GM12878 (cell line): ENCODE measurements around the gene STAT5A. TPM values are rescaled to one million over a fixed set of nuclear protein-coding genes. Genes with fewer than 3 reads are reported as not detected.

Experiments used
- ATAC-seq: fragments of 200-7000 bp; cut with Tn5 transposase; 3 replicates; pipeline ENCODE4 v1.9.1; 2020; ENCODE audit warnings: mild to moderate bottlenecking, moderate library complexity
- BruUV-seq: library from RNA; stranded (reverse); fragments of 400-500 nt; replicated peaks from 2 replicates; lab custom pipeline; 2021; lab: Mats Ljungman, UMichigan
- CTCF ChIA-PET: fragments of 300-600 bp; sonication (Branson Sonifier 250); formaldehyde crosslinking; extraction: SDS; loops from one replicate; lab custom pipeline; 2021; ENCODE audit warnings: inconsistent platforms; lab: Yijun Ruan, JAX
- POLR2A ChIA-PET: fragments of 350-600 bp; formaldehyde crosslinking; extraction: SDS; loops from one replicate; lab custom pipeline; 2021; ENCODE audit warnings: inconsistent platforms; lab: Charles Lee
- RAD21 ChIA-PET: fragments of 300-600 bp; sonication (Branson Sonifier 250); formaldehyde crosslinking; loops from one replicate; lab custom pipeline; 2023; ENCODE audit warnings: antibody characterized with exemption; ENCODE audit not compliant: unreplicated experiment; lab: Charles Lee
- SMC1A ChIA-PET: fragments of 300-600 bp; sonication (Branson Sonifier 250); formaldehyde crosslinking; loops from one replicate; lab custom pipeline; 2023; ENCODE audit not compliant: unreplicated experiment, uncharacterized antibody; lab: Charles Lee
- DNase-seq: peaks from one replicate; pipeline ENCODE4 v3.0.0-alpha.2; 2011; ENCODE audit warnings: low read depth, low spot score
- FAIRE-seq: peaks from 3 replicates; lab custom pipeline; 2011; peaks lifted over from hg19 to GRCh38; lab: Jason Lieb, UNC
- H2AFZ ChIP-seq: 2 replicates; pipeline ENCODE4 v1.6.0; 2011; ENCODE audit warnings: low read depth, low read length, control low read depth; ENCODE audit not compliant: control insufficient read depth
- H3K27ac ChIP-seq: 2 replicates; pipeline ENCODE4 v1.5.1; 2011; ENCODE audit warnings: control low read depth; ENCODE audit not compliant: control insufficient read depth, insufficient read depth
- H3K27me3 ChIP-seq, 2 experiments: replicated peaks in 1 of 2; 2 replicates each; pipeline versions ENCODE4 v1.6.0 to v1.6.1; 2011; ENCODE audit warnings: low read length in 1 of 2; ENCODE audit not compliant: control insufficient read depth in 2 of 2, insufficient read depth in 2 of 2
- H3K36me3 ChIP-seq, 2 experiments: 2 replicates each; pipeline ENCODE4 v1.5.1; 2011; ENCODE audit warnings: low read length in 1 of 2; ENCODE audit not compliant: control insufficient read depth in 2 of 2, insufficient read depth in 2 of 2
- H3K4me1 ChIP-seq: 2 replicates; pipeline ENCODE4 v1.6.1; 2011; ENCODE audit warnings: mild to moderate bottlenecking, low read length, moderate library complexity, mixed read lengths; ENCODE audit not compliant: control insufficient read depth, insufficient read depth
- H3K4me2 ChIP-seq: 2 replicates; pipeline ENCODE4 v1.6.0; 2011; ENCODE audit warnings: control low read depth; ENCODE audit not compliant: control insufficient read depth, insufficient read depth
- H3K4me3 ChIP-seq: fragments of 200-600 bp; sonication (generic); 2 replicates; pipeline ENCODE4 v1.5.1; 2016
- H3K79me2 ChIP-seq: 2 replicates; pipeline ENCODE4 v1.6.0; 2011; ENCODE audit warnings: low read length; ENCODE audit not compliant: control insufficient read depth, insufficient read depth
- H3K9ac ChIP-seq: 2 replicates; pipeline ENCODE4 v1.8.0; 2011; ENCODE audit warnings: low read length, control low read depth, mixed read lengths; ENCODE audit not compliant: control insufficient read depth, insufficient read depth
- H3K9me3 ChIP-seq: replicated peaks from 3 replicates; pipeline ENCODE4 v1.5.1; 2011; ENCODE audit warnings: mild to moderate bottlenecking, low read length; ENCODE audit not compliant: control insufficient read depth, insufficient read depth
- H4K20me1 ChIP-seq: 2 replicates; pipeline ENCODE4 v1.6.0; 2011; ENCODE audit not compliant: control insufficient read depth, insufficient read depth
- BCL11A ChIP-seq: IDR thresholded peaks from 2 replicates; pipeline ENCODE4 v1.6.1; 2011; ENCODE audit warnings: low read depth, low read length
- CBX3 ChIP-seq: fragments of 200-600 bp; sonication (generic); IDR thresholded peaks from 2 replicates; pipeline ENCODE4 v1.6.1; 2016; ENCODE audit warnings: low read depth, borderline replicate concordance
- CEBPB ChIP-seq, 2 experiments: fragments of 150-350 bp in 1 of 2; IDR thresholded peaks; 2 replicates each; pipeline ENCODE4 v1.6.1; 2012 to 2014; ENCODE audit warnings: low read depth in 2 of 2, low read length in 2 of 2, borderline replicate concordance in 1 of 2, inconsistent platforms in 1 of 2
- CHD4 ChIP-seq: fragments of 200-600 bp; sonication (generic); IDR thresholded peaks from 2 replicates; pipeline ENCODE4 v1.6.1; 2016; ENCODE audit warnings: mild to moderate bottlenecking
- CREB1 ChIP-seq: IDR thresholded peaks from 2 replicates; pipeline ENCODE4 v1.6.1; 2012; ENCODE audit warnings: low read depth, mild to moderate bottlenecking, inconsistent platforms
- FOXM1 ChIP-seq: IDR thresholded peaks from 2 replicates; pipeline ENCODE4 v1.6.1; 2012; ENCODE audit warnings: low read depth, mild to moderate bottlenecking, inconsistent platforms, low read length, moderate library complexity
- KDM1A ChIP-seq: fragments of 200-600 bp; sonication (generic); IDR thresholded peaks from 2 replicates; pipeline ENCODE4 v1.6.1; 2016; ENCODE audit warnings: borderline replicate concordance
- MEF2A ChIP-seq: IDR thresholded peaks from 2 replicates; pipeline ENCODE4 v1.6.1; 2011; ENCODE audit warnings: low read depth, mild to moderate bottlenecking, low read length, moderate library complexity; ENCODE audit not compliant: insufficient read depth
- NRF1 ChIP-seq: conservative IDR thresholded peaks from 2 replicates; pipeline ENCODE4 v1.6.1; 2011; ENCODE audit warnings: mild to moderate bottlenecking, low read depth, low read length, improper control_type of control experiment
- POU2F2 ChIP-seq: IDR thresholded peaks from 3 replicates; pipeline ENCODE4 v1.6.1; 2011; ENCODE audit warnings: low read depth, mild to moderate bottlenecking, low read length, borderline replicate concordance
- RAD21 ChIP-seq: IDR thresholded peaks from 2 replicates; pipeline ENCODE4 v1.6.1; 2011; ENCODE audit warnings: mild to moderate bottlenecking, low read depth, low read length, moderate library complexity; ENCODE audit not compliant: insufficient read depth
- RELA ChIP-seq: fragments of 450-650 bp; IDR thresholded peaks from 2 replicates; pipeline ENCODE4 v1.8.0; 2014; ENCODE audit warnings: borderline replicate concordance; ENCODE audit not compliant: partially characterized antibody
- SP1 ChIP-seq: IDR thresholded peaks from one replicate; pipeline ENCODE4 v1.6.1; 2011; ENCODE audit warnings: low read depth, low read length
- SRF ChIP-seq, 2 experiments: IDR thresholded peaks; 2 replicates each; pipeline ENCODE4 v1.6.1; 2011; ENCODE audit warnings: low read depth in 2 of 2, low read length in 2 of 2, mild to moderate bottlenecking in 1 of 2, moderate library complexity in 1 of 2
- STAT3 ChIP-seq: IDR thresholded peaks from 2 replicates; pipeline ENCODE4 v1.6.1; 2011; ENCODE audit warnings: low read depth, low read length, improper control_type of control experiment
- TAF1 ChIP-seq: IDR thresholded peaks from 2 replicates; pipeline ENCODE4 v1.6.1; 2011; ENCODE audit warnings: mild to moderate bottlenecking, low read depth, low read length, borderline replicate concordance
- TARDBP ChIP-seq: IDR thresholded peaks from 2 replicates; pipeline ENCODE4 v1.6.1; 2016; ENCODE audit warnings: borderline replicate concordance
- ZNF24 ChIP-seq: fragments of 450-650 bp; IDR thresholded peaks from 2 replicates; pipeline ENCODE4 v1.6.1; 2017; ENCODE audit warnings: antibody characterized with exemption, mild to moderate bottlenecking
- WGBS: methylation state at CpG from one replicate; pipeline ENCODE4 v1.1.6; 2016; ENCODE audit warnings: low lambda C conversion rate; ENCODE audit not compliant: insufficient replicate concordance, insufficient coverage; ENCODE audit errors: missing lambda C conversion rate; 5-methylcytosine and 5-hydroxymethylcytosine counted together
- in situ Hi-C: fragments of 300-500 bp; cut with MboI; formaldehyde crosslinking; loops from 9 replicates; pipeline ENCODE4 v1.14.3; 2018; ENCODE audit warnings: mixed read lengths
- intact Hi-C: fragments of 100-400 bp; cut with micrococcal nuclease; formaldehyde crosslinking; loops from one replicate; pipeline ENCODE4 v1.14.2; 2022; ENCODE audit not compliant: unreplicated experiment
- polyA plus RNA-seq, 11 experiments: library from polyadenylated mRNA; depleted of rRNA in 4 of 11; unstranded in 6 of 11; stranded (reverse) in 5 of 11; fragments of >200 nt; fragmentation: Nextera tagmentation in 4 of 11; fragmentation: Illumina TruSeq in 1 of 11; extraction: Ambion mirVana in 4 of 11; extraction: Trizol in 1 of 11; gene quantifications; 1 replicate in 1 of 11; 2 replicates in 10 of 11; pipeline versions ENCODE4 v1.2.1 to v1.2.3, GENCODE V29; 2011 to 2016; ENCODE audit warnings: inconsistent platforms in 2 of 11, missing spikeins in 2 of 11, low read depth in 1 of 11
- total RNA-seq, 4 experiments: library from RNA; depleted of rRNA in 3 of 4; stranded (reverse); fragments of >200 nt in 3 of 4; fragmentation: Illumina TruSeq in 1 of 4; extraction: Trizol in 1 of 4; gene quantifications; 2 replicates each; pipeline versions ENCODE4 v1.2.1 to v1.2.3, GENCODE V29; 2013 to 2021
- TF ChIP-seq, protein P1 (sequence below): fragments of 450-650 bp; IDR thresholded peaks from 2 replicates; pipeline ENCODE4 v1.6.1; 2014; ENCODE audit warnings: mild to moderate bottlenecking
- TF ChIP-seq, protein P2 (sequence below): IDR thresholded peaks from 2 replicates; pipeline ENCODE4 v1.6.1; 2012; ENCODE audit warnings: mild to moderate bottlenecking, low read depth, low read length

Gene STAT5A
- total and polyA plus RNA-seq, 10 of the 15 experiments (the other 5 are each of a cell fraction or from before 2014, with no cell fraction given) = 14.8 to 86.4 (median 41.5) TPM

- WGBS = 2% methylated on average over 13 of the region's 13 CpGs
- H4K20me1 ChIP-seq = no peaks in the 10 kb centered on the region
- H3K79me2 ChIP-seq = peaks cover 27% of the 10 kb centered on the region
- ChIA-PET SMC1A (interaction anchor here (0.6 to 3.6 kb wide), 14 partner anchors 11 to 208 kb away, joined by 3 to 36 read pairs (median 4); partner anchors contain the start of genes STAT3 and STAT5A), RAD21 (interaction anchor here (0.6 to 3.7 kb wide), 9 partner anchors 21 to 570 kb away, joined by 3 to 15 read pairs (median 5); partner anchors contain the start of gene STAT5A), CTCF (interaction anchor here (0.6 to 6.4 kb wide), 14 partner anchors 17 to 300 kb away, joined by 3 to 50 read pairs (median 4); partner anchors contain the start of gene GHDC), POLR2A (interaction anchor here (0.6 to 2.2 kb wide), 15 partner anchors 12 to 286 kb away, joined by 3 to 9 read pairs (median 4); partner anchors contain the start of genes GHDC and STAT3)
- no peaks in the 10 kb centered on the region for H3K27me3 ChIP-seq
- intact Hi-C loops = no loop called here
- DNase-seq = peak; percentile 68
- H3K9ac ChIP-seq = peak overlapping the region; percentile 79
- peak overlapping the region; percentile 92 for H2AFZ ChIP-seq
- H3K9me3 ChIP-seq = no peaks in the 10 kb centered on the region
- H3K27ac ChIP-seq = peak overlapping the region; percentile 88
- ATAC-seq = peak; percentile 99
- H3K4me1 ChIP-seq = peaks cover 27% of the 10 kb centered on the region
- FAIRE-seq = peak; percentile 95
- no peaks in the 10 kb centered on the region for H3K36me3 ChIP-seq
- H3K4me3 ChIP-seq = peak overlapping the region; percentile 70
- in situ Hi-C loops = no loop called here
- H3K4me2 ChIP-seq = peak overlapping the region; percentile 99
- BruUV-seq = TSS peak; percentile 55
- TF ChIP-seq POU2F2 = peak; percentile 63; the same call in 1 of the 3 replicates
- TF ChIP-seq CEBPB (IDR thresholded peaks at IDR 0.05; ENCODE audit: borderline replicate concordance in 1 of 2, low read depth in 2 of 2, low read length in 2 of 2) = no peak
- peak; percentile 40; the same call in 1 of the 2 replicates for TF ChIP-seq CREB1
- no peak for TF ChIP-seq CBX3
- TF ChIP-seq, protein P1, sequence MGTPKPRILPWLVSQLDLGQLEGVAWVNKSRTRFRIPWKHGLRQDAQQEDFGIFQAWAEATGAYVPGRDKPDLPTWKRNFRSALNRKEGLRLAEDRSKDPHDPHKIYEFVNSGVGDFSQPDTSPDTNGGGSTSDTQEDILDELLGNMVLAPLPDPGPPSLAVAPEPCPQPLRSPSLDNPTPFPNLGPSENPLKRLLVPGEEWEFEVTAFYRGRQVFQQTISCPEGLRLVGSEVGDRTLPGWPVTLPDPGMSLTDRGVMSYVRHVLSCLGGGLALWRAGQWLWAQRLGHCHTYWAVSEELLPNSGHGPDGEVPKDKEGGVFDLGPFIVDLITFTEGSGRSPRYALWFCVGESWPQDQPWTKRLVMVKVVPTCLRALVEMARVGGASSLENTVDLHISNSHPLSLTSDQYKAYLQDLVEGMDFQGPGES = no peak
- no peak for TF ChIP-seq KDM1A
- TF ChIP-seq TARDBP = no peak
- TF ChIP-seq TAF1 = peak; percentile 57; the same call in 1 of the 2 replicates
- TF ChIP-seq BCL11A = no peak
- TF ChIP-seq RAD21 = no peak
- no peak for TF ChIP-seq STAT3
- no peak for TF ChIP-seq NRF1
- TF ChIP-seq RELA = no peak
- TF ChIP-seq SRF (IDR thresholded peaks at IDR 0.05; ENCODE audit: low read depth in 2 of 2, low read length in 2 of 2) = no peak
- TF ChIP-seq FOXM1 = no peak
- no peak for TF ChIP-seq ZNF24
- TF ChIP-seq CHD4 = no peak
- TF ChIP-seq MEF2A = no peak
- TF ChIP-seq, protein P2, sequence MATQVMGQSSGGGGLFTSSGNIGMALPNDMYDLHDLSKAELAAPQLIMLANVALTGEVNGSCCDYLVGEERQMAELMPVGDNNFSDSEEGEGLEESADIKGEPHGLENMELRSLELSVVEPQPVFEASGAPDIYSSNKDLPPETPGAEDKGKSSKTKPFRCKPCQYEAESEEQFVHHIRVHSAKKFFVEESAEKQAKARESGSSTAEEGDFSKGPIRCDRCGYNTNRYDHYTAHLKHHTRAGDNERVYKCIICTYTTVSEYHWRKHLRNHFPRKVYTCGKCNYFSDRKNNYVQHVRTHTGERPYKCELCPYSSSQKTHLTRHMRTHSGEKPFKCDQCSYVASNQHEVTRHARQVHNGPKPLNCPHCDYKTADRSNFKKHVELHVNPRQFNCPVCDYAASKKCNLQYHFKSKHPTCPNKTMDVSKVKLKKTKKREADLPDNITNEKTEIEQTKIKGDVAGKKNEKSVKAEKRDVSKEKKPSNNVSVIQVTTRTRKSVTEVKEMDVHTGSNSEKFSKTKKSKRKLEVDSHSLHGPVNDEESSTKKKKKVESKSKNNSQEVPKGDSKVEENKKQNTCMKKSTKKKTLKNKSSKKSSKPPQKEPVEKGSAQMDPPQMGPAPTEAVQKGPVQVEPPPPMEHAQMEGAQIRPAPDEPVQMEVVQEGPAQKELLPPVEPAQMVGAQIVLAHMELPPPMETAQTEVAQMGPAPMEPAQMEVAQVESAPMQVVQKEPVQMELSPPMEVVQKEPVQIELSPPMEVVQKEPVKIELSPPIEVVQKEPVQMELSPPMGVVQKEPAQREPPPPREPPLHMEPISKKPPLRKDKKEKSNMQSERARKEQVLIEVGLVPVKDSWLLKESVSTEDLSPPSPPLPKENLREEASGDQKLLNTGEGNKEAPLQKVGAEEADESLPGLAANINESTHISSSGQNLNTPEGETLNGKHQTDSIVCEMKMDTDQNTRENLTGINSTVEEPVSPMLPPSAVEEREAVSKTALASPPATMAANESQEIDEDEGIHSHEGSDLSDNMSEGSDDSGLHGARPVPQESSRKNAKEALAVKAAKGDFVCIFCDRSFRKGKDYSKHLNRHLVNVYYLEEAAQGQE = no peak
- no peak for TF ChIP-seq SP1
Measured at GRCh38 chr17:42248351-42249179, 39.7 kb upstream of the STAT5A start.
